Hippocampal formation (tissue), 2 donors: Measurements from ENCODE around the gene VPS37B.

Experiments
- DNase-seq, 2 donors: peaks; one replicate each; lab custom pipeline; 2025; lab: John Stamatoyannopoulos, UW

Gene VPS37B

GRCh38 chr12:122840580-122841513 is 55.1 kb downstream of the VPS37B start:
- DNase-seq = peak in 1 of 2 donors; percentile 45

DNA sequence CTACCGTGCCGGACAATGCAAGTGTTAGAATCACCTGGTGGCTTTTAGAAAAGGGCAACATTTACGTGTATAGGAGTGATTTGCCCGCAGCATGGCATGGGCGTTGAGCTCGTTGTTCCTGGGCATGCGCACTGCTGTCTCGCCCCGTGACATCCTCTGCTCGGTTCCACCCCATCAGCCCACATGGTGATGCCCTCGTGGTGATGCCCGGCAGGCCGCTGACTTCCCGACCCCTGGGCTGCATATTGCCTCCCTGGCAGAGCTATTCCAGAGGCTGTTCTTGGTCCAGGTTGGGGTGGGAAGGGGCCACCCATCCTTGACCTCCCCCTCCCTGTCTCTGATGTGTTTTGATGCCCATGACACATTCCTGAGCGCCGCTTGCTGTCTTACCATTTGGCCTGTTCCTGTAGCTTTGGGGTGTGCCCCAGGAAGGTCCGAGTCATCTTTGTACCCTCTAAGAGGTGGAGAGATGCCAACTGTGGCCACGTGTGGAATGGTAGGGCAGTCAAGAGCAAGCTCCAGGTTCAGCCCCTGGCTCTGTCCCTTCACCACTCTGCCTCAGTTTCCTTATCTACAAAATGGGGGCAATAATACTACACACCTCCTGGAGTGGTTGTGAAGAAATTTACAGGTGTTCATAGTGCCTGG is 55.9 kb downstream of the VPS37B start:
- peak in 1 of 2 donors; percentile 41 for DNase-seq

DNA sequence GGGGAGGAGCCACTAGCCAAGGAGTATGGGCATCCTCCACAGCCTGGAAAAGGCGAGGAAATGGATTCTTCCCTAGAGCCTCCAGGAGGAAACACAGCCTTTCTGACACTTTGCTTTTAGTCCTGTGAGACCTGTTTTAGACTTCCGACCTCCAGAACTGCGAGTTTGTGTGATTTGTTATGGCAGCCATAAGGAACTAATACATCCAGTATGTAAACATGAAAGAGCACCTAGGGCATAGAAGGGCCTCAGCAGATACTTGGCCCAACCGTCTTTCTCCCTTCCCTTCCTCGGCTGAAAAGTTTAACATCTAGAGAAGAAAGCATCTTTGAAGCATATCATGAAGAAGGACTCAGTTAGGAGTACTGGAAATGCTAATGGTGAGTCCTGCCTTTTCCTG is 57.1 kb downstream of the VPS37B start:
- DNase-seq = no peak

GRCh38 chr12:122837306-122838265 is 58.3 kb downstream of the VPS37B start:
- DNase-seq = no peak

GRCh38 chr12:122836027-122836921 is 59.6 kb downstream of the VPS37B start:
- no peak for DNase-seq

- no peak for DNase-seq
Observed at GRCh38 chr12:122835750-122836026, 60.2 kb downstream of the VPS37B start.

- DNase-seq = peak in 1 of 2 donors; percentile 38
Observed at GRCh38 chr12:122834921-122835749, 60.8 kb downstream of the VPS37B start, which contains the start of gene HIP1R. Gene HIP1R, plus strand, starts transcription at chr12:122835457. Its CDS starts 94 bp downstream, at chr12:122835551.

GRCh38 chr12:122834104-122834920 is 61.6 kb downstream of the VPS37B start:
- DNase-seq = peak; percentile 60 to 64

- no peak for DNase-seq
Observed at GRCh38 chr12:122830517-122831214, 65.3 kb downstream of the VPS37B start.

GRCh38 chr12:122827258-122827657 is 68.7 kb downstream of the VPS37B start:
- no peak for DNase-seq

- no peak for DNase-seq
Observed at GRCh38 chr12:122825773-122826724, 69.9 kb downstream of the VPS37B start.

DNA sequence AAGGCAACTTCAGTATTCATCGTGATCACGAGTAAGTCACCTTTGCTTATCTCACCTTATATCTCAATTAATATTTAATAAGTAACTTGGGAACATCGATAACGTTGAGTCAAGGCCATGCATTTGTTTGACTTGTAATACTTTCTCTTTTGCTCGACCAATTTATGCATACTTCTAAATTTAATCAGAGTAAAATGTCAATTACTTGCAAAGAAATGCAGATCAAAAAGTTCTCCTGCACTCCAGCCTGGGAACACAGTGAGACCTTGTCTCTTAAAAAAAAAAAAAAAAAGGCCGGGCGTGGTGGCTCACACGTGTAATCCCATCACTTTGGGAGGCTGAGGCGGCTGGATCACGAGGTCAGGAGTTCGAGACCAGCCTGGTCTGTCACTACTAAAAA is 72.5 kb downstream of the VPS37B start:
- no peak for DNase-seq

- DNase-seq = no peak
Observed at GRCh38 chr12:122820838-122821271, 75.1 kb downstream of the VPS37B start.

DNA sequence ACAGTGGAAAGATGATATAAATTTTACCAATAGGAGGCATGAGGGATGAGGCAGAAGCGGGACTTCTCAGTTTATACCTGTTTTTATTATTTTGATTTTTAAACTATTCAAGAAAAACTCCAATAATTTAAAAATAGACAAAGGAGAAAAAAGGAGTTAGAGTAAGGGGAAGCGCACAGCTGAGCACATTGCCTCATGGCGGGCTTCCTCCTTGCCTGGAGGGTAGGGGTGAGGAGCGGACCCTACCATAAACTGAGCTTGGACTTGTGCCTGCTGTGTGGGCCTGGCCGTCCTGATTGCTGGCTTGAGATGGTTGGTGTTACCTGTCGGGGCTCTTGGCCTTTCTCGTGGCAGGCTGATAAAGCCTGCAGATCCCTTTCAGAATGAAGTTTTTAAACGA is 75.8 kb downstream of the VPS37B start:
- DNase-seq = no peak

- no peak for DNase-seq
Observed at GRCh38 chr12:122819209-122819785, 76.6 kb downstream of the VPS37B start.
